GM21737 (cell line): Measurements from ENCODE around the gene MRPL54.

Experiments
- ATAC-seq: cut with Tn5 transposase; IDR thresholded peaks from one replicate; pipeline ENCODE4 v1.9.1; 2021; ENCODE audit warnings: mild to moderate bottlenecking, moderate library complexity; ENCODE audit not compliant: unreplicated experiment

MRPL54 gene

GRCh38 chr19:3767050-3767449, 4.6 kb downstream of the MRPL54 start:
- no peak for ATAC-seq

- ATAC-seq: no peak
Observed at GRCh38 chr19:3768015-3768747, 5.7 kb downstream of the MRPL54 start.

- ATAC-seq: no peak
Observed at GRCh38 chr19:3768748-3769099, 6.2 kb downstream of the MRPL54 start.

GRCh38 chr19:3769494-3769893, 7.0 kb downstream of the MRPL54 start:
- ATAC-seq: no peak

- no peak for ATAC-seq
Observed at GRCh38 chr19:3770136-3770999, 7.9 kb downstream of the MRPL54 start.

GRCh38 chr19:3771000-3771905, 8.8 kb downstream of the MRPL54 start:
- no peak for ATAC-seq

GRCh38 chr19:3771906-3772455, 9.5 kb downstream of the MRPL54 start, which contains the start of gene RAX2:
TSS of gene RAX2 (minus strand) at chr19:3772228. CDS start at chr19:3771742, 486 bp downstream.
- no peak for ATAC-seq

GRCh38 chr19:3773814-3774515, 11.5 kb downstream of the MRPL54 start:
- ATAC-seq: no peak

GRCh38 chr19:3774621-3775373, 12.3 kb downstream of the MRPL54 start:
- ATAC-seq: no peak

GRCh38 chr19:3775374-3775711, 12.9 kb downstream of the MRPL54 start:
- no peak for ATAC-seq

GRCh38 chr19:3775831-3776230, 13.3 kb downstream of the MRPL54 start:
- no peak for ATAC-seq

- ATAC-seq: no peak
Observed at GRCh38 chr19:3776479-3777040, 14.1 kb downstream of the MRPL54 start.

GRCh38 chr19:3778104-3778867, 15.8 kb downstream of the MRPL54 start:
- ATAC-seq: no peak

GRCh38 chr19:3778899-3779723, 16.6 kb downstream of the MRPL54 start:
- no peak for ATAC-seq

GRCh38 chr19:3780786-3781304, 18.4 kb downstream of the MRPL54 start:
- no peak for ATAC-seq

GRCh38 chr19:3781603-3782002, 19.1 kb downstream of the MRPL54 start:
- ATAC-seq: no peak

GRCh38 chr19:3782330-3782729, 19.8 kb downstream of the MRPL54 start:
- no peak for ATAC-seq
